ENCODE data around the gene SLC35B1. TPM values are rescaled to one million over a fixed set of nuclear protein-coding genes. Genes with fewer than 3 reads are reported as not detected.

The SLC35B1 gene
- total RNA-seq, 1 experiment from 2014 or later: 104 TPM

GRCh38 chr17:49700960-49701359 lies 6.8 kb downstream of the SLC35B1 start:
- Histone ChIP-seq H3K4me3 (ENCODE audit: low read depth, low read length, poor library complexity, severe bottlenecking) (no peak overlapping the region), H3K36me3 (ENCODE audit: insufficient read depth, low read length, poor library complexity, severe bottlenecking) (peaks cover 52% of the 10 kb centered on the region), H3K27ac (ENCODE audit: low read depth, low read length, poor library complexity, severe bottlenecking) (no peak overlapping the region), H3K4me1 (ENCODE audit: insufficient read depth, low read length, poor library complexity, severe bottlenecking) (no peaks in the 10 kb centered on the region), H3K27me3 (replicated peaks; ENCODE audit: insufficient read depth, low read depth, low read length, poor library complexity) (no peaks in the 10 kb centered on the region), H3K9me3 (ENCODE audit: low read depth, low read length, poor library complexity, severe bottlenecking) (no peaks in the 10 kb centered on the region)
- ChIA-PET CTCF (interaction anchor here (0.7 kb wide), 1 partner anchor 144 kb away, joined by 3 read pairs; no protein-coding TSS in a partner anchor), POLR2A (ENCODE audit: low non-redundant PET) (no interaction called here)
- no peak for TF ChIP-seq CTCF (conservative IDR thresholded peaks at IDR 0.05; ENCODE audit: low read depth, low read length)
- no peak for TF ChIP-seq EZH2 (IDR thresholded peaks at IDR 0.05; ENCODE audit: borderline replicate concordance, low read depth, low read length, poor library complexity, severe bottlenecking)
- intact Hi-C loops (cut with micrococcal nuclease; ENCODE audit: unreplicated experiment): no loop called here
- no peak for DNase-seq (ENCODE audit: low spot score)
- no TSS peak for BruUV-seq (replicated peaks)

GRCh38 chr17:49699966-49700575 lies 7.7 kb downstream of the SLC35B1 start:
- intact Hi-C loops (cut with micrococcal nuclease; ENCODE audit: unreplicated experiment): loop anchor here (5.0 to 10.0 kb wide), 2 partner anchors 265 to 297 kb away; partner anchors contain the start of gene DLX3
- no TSS peak for BruUV-seq (replicated peaks)

DNA sequence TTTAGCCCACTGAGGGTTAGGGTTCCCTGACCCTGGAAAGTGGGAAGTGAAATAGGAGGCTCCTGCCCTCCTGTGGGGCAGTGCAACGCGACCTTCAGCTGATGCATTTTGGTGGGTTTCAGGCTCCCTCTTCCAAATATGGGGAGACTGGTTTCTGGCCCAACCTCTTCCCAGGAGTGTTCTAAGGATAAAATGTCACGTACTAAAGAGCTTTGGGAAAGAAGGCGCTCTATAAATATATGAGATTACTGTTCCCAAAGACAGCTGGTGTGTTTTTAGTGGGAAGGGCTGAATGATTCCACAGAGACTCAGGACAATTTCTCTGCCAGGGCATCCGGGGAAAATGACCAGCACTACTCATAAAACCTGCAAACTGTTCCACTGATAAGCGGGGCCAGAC lies 9.8 kb downstream of the SLC35B1 start:
- TF ChIP-seq EZH2 (IDR thresholded peaks at IDR 0.05; ENCODE audit: borderline replicate concordance, low read depth, low read length, poor library complexity, severe bottlenecking): no peak
- intact Hi-C loops (cut with micrococcal nuclease; ENCODE audit: unreplicated experiment): loop anchor here (5.0 to 10.0 kb wide), 2 partner anchors 263 to 299 kb away; partner anchors contain the start of gene DLX3
- Histone ChIP-seq H3K36me3 (ENCODE audit: insufficient read depth, low read length, poor library complexity, severe bottlenecking) (peaks cover 24% of the 10 kb centered on the region), H3K4me1 (ENCODE audit: insufficient read depth, low read length, poor library complexity, severe bottlenecking) (no peaks in the 10 kb centered on the region), H3K4me3 (ENCODE audit: low read depth, low read length, poor library complexity, severe bottlenecking) (no peak overlapping the region), H3K27me3 (replicated peaks; ENCODE audit: insufficient read depth, low read depth, low read length, poor library complexity) (no peaks in the 10 kb centered on the region), H3K9me3 (ENCODE audit: low read depth, low read length, poor library complexity, severe bottlenecking) (no peaks in the 10 kb centered on the region), H3K27ac (ENCODE audit: low read depth, low read length, poor library complexity, severe bottlenecking) (no peak overlapping the region)
- BruUV-seq (replicated peaks): no TSS peak
- no peak for DNase-seq (ENCODE audit: low spot score)
- POLR2A ChIA-PET (ENCODE audit: low non-redundant PET): no interaction called here
- CTCF ChIA-PET: no interaction called here

More at GRCh38 chr17:49699966-49700575, 7.7 kb downstream of the SLC35B1 start:
- Histone ChIP-seq H3K27ac (ENCODE audit: low read depth, low read length, poor library complexity, severe bottlenecking) (no peak overlapping the region), H3K4me3 (ENCODE audit: low read depth, low read length, poor library complexity, severe bottlenecking) (no peak overlapping the region), H3K4me1 (ENCODE audit: insufficient read depth, low read length, poor library complexity, severe bottlenecking) (no peaks in the 10 kb centered on the region), H3K27me3 (replicated peaks; ENCODE audit: insufficient read depth, low read depth, low read length, poor library complexity) (no peaks in the 10 kb centered on the region), H3K9me3 (ENCODE audit: low read depth, low read length, poor library complexity, severe bottlenecking) (no peaks in the 10 kb centered on the region), H3K36me3 (ENCODE audit: insufficient read depth, low read length, poor library complexity, severe bottlenecking) (peaks cover 44% of the 10 kb centered on the region)
- DNase-seq (ENCODE audit: low spot score): no peak
- POLR2A ChIA-PET (ENCODE audit: low non-redundant PET): interaction anchor here (0.6 kb wide), 2 partner anchors 64 to 156 kb away, joined by 3 to 6 read pairs; partner anchors contain the start of gene FAM117A
- TF ChIP-seq CTCF (conservative IDR thresholded peaks at IDR 0.05; ENCODE audit: low read depth, low read length) (no peak), EZH2 (IDR thresholded peaks at IDR 0.05; ENCODE audit: borderline replicate concordance, low read depth, low read length, poor library complexity, severe bottlenecking) (no peak)
- CTCF ChIA-PET: interaction anchor here (0.6 kb wide), 1 partner anchor 290 kb away, joined by 3 read pairs; no protein-coding TSS in a partner anchor
